ENCODE measurements around the gene AIFM2.

Gene AIFM2

GRCh38 chr10:70074165-70074564 is 58.5 kb downstream of the AIFM2 start:
- Histone ChIP-seq H4K20me1 (ENCODE audit: control insufficient read depth, insufficient read depth, low read depth, low read length) (no peaks in the 10 kb centered on the region), H3K27ac (ENCODE audit: low read depth, low read length) (no peak overlapping the region)
- TF ChIP-seq CTCF (IDR thresholded peaks at IDR 0.05; ENCODE audit: low read depth, low read length, poor library complexity, severe bottlenecking) (no peak), EZH2phosphoT487 (IDR thresholded peaks at IDR 0.05; ENCODE audit: borderline replicate concordance, low read length) (no peak)

GRCh38 chr10:70070834-70071233 is 61.8 kb downstream of the AIFM2 start:
- Histone ChIP-seq H4K20me1 (ENCODE audit: control insufficient read depth, insufficient read depth, low read depth, low read length) (no peaks in the 10 kb centered on the region), H3K9me3 (ENCODE audit: control insufficient read depth, insufficient read depth, low read length) (no peaks in the 10 kb centered on the region), H3K4me1 (ENCODE audit: control insufficient read depth, low read length) (no peaks in the 10 kb centered on the region), H3K27ac (ENCODE audit: low read depth, low read length) (no peak overlapping the region), H3K9me2 (replicated peaks; ENCODE audit: control insufficient read depth, low read length) (no peaks in the 10 kb centered on the region), H3F3A (ENCODE audit: control insufficient read depth, insufficient read depth) (no peaks in the 10 kb centered on the region), H3K27me3 (ENCODE audit: control insufficient read depth, low read length) (0 out of 2 replicates have a peak, but pooled peaks cover 5% of the 10 kb centered on the region), H3K36me3 (ENCODE audit: control insufficient read depth, low read length) (no peaks in the 10 kb centered on the region), H3K4me3 (ENCODE audit: low read length) (no peak overlapping the region), H3K4me2 (ENCODE audit: low read length) (no peak overlapping the region), H3K79me2 (ENCODE audit: control insufficient read depth, low read length) (no peaks in the 10 kb centered on the region)
- no peak for TF ChIP-seq CTCF (IDR thresholded peaks at IDR 0.05; ENCODE audit: low read depth, low read length, poor library complexity, severe bottlenecking)
- TF ChIP-seq EZH2phosphoT487 (IDR thresholded peaks at IDR 0.05; ENCODE audit: borderline replicate concordance, low read length), result no peak

More at GRCh38 chr10:70074165-70074564, 58.5 kb downstream of the AIFM2 start:
- Histone ChIP-seq H3K4me1 (ENCODE audit: control insufficient read depth, low read length) (no peaks in the 10 kb centered on the region), H3K79me2 (ENCODE audit: control insufficient read depth, low read length) (no peaks in the 10 kb centered on the region), H3F3A (ENCODE audit: control insufficient read depth, insufficient read depth) (no peaks in the 10 kb centered on the region), H3K27me3 (ENCODE audit: control insufficient read depth, low read length) (0 out of 2 replicates have a peak, but pooled peaks cover 3% of the 10 kb centered on the region), H3K9me2 (replicated peaks; ENCODE audit: control insufficient read depth, low read length) (no peaks in the 10 kb centered on the region), H3K4me2 (ENCODE audit: low read length) (no peak overlapping the region), H3K4me3 (ENCODE audit: low read length) (no peak overlapping the region), H3K36me3 (ENCODE audit: control insufficient read depth, low read length) (no peaks in the 10 kb centered on the region), H3K9me3 (ENCODE audit: control insufficient read depth, insufficient read depth, low read length) (no peaks in the 10 kb centered on the region)

GRCh38 chr10:70069346-70069745 is 63.3 kb downstream of the AIFM2 start:
- H3K4me1 ChIP-seq (ENCODE audit: control insufficient read depth, low read length), result no peaks in the 10 kb centered on the region
- 0 out of 2 replicates have a peak, but pooled peaks cover 2% of the 10 kb centered on the region for H3K27me3 ChIP-seq (ENCODE audit: control insufficient read depth, low read length)
- no peak overlapping the region for H3K4me3 ChIP-seq (ENCODE audit: low read length)
- no peak overlapping the region for H3K4me2 ChIP-seq (ENCODE audit: low read length)
- H4K20me1 ChIP-seq (ENCODE audit: control insufficient read depth, insufficient read depth, low read depth, low read length), result no peaks in the 10 kb centered on the region
- H3K9me2 ChIP-seq (replicated peaks; ENCODE audit: control insufficient read depth, low read length), result no peaks in the 10 kb centered on the region
- no peaks in the 10 kb centered on the region for H3F3A ChIP-seq (ENCODE audit: control insufficient read depth, insufficient read depth)
- TF ChIP-seq EZH2phosphoT487 (IDR thresholded peaks at IDR 0.05; ENCODE audit: borderline replicate concordance, low read length) (no peak), CTCF (IDR thresholded peaks at IDR 0.05; ENCODE audit: low read depth, low read length, poor library complexity, severe bottlenecking) (no peak)
- H3K27ac ChIP-seq (ENCODE audit: low read depth, low read length), result no peak overlapping the region
- H3K36me3 ChIP-seq (ENCODE audit: control insufficient read depth, low read length), result no peaks in the 10 kb centered on the region
- H3K9me3 ChIP-seq (ENCODE audit: control insufficient read depth, insufficient read depth, low read length), result no peaks in the 10 kb centered on the region
- no peaks in the 10 kb centered on the region for H3K79me2 ChIP-seq (ENCODE audit: control insufficient read depth, low read length)

Data from DOHH2 (cell line).